ENCODE measurements around the gene ELF3.

The ELF3 gene

DNA sequence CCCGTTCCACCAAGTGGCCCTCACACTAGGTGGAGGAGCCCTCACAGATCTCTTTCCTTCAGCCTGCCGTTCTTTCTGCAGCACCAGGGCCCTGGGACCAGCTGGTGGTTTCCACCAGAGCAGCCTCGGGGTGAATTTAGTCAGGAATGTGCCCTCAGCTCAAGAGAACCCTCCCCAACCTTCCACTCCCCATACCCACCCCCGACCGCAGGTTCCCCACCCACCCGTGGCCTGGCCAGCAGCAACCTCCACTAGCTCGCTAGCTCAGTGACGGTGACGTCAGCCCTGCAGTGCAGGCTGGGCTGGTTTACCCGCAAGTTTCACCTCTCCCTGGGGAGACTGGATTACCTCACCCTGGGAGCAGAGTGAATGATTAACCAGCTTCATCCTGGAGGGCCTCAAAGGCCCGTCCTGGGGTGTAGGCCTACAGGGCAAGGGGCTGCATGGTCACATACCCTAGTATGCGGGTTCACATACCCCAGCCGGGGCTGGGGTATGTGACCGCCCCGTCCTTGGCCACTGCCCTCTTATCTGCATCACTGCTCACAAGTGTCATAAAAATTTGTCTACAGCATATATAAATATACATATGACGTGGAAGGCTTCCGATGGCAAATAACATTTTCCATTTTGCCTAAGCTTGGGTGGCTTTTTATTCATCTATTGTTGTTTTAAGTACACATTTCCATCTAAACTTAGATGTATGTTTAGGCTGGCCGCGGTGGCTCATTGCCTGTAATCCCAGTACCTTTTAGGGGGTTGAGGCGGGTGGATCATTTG is 24.5 kb downstream of the ELF3 start:
- Histone ChIP-seq H3K36me3 (ENCODE audit: control insufficient read depth, insufficient read depth, low read length) (no peaks in the 10 kb centered on the region), H3K4me3 (ENCODE audit: low read depth, low read length) (no peak overlapping the region), H3K4me1 (no peaks in the 10 kb centered on the region), H3K27ac (no peak overlapping the region), H3K27me3 (ENCODE audit: control insufficient read depth, insufficient read depth, low read length) (no peaks in the 10 kb centered on the region), H3K4me2 (ENCODE audit: low read length) (no peak overlapping the region), H3K79me2 (no peaks in the 10 kb centered on the region), H3K9ac (no peak overlapping the region), H3K9me3 (ENCODE audit: control insufficient read depth, low read length) (no peaks in the 10 kb centered on the region), H2AFZ (peak overlapping the region; percentile 33)
- TF ChIP-seq, protein P1, sequence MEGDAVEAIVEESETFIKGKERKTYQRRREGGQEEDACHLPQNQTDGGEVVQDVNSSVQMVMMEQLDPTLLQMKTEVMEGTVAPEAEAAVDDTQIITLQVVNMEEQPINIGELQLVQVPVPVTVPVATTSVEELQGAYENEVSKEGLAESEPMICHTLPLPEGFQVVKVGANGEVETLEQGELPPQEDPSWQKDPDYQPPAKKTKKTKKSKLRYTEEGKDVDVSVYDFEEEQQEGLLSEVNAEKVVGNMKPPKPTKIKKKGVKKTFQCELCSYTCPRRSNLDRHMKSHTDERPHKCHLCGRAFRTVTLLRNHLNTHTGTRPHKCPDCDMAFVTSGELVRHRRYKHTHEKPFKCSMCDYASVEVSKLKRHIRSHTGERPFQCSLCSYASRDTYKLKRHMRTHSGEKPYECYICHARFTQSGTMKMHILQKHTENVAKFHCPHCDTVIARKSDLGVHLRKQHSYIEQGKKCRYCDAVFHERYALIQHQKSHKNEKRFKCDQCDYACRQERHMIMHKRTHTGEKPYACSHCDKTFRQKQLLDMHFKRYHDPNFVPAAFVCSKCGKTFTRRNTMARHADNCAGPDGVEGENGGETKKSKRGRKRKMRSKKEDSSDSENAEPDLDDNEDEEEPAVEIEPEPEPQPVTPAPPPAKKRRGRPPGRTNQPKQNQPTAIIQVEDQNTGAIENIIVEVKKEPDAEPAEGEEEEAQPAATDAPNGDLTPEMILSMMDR (IDR thresholded peaks at IDR 0.05), result no peak

DNA sequence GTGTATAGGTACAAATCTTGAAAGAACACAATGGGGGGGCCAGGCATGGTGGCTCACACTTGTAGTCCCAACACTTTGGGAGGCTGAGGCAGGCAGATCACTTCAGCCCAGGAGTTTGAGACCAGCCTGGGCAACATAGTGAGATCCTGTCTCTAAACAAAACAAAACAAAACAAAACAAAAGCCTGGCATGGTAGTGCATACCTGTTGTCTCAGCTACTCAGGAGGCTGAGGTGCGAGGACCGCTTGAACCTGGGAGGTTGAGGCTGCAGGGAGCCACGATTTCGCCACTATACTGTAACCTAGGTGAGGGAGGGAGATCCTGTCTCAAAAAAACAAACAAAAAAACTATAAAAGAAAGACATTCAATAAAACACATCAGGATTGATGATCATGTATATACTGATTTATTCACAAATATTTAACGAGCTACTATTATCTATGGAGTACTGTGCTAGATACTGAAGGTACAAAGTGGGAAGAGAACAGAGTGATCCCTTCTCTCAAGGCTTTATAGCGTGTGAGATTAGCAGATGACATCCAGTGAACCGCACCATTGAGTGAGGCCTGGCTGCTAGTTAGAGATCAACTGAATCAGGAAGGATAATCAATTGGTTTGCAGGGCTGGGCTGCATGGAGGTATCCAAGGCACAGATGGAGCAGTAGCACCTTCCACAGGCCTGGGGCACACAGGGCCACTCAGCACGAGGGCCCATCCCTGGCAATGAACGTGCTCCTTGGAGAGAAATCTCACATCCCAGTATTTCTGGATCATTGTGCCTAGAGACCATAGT is 26.4 kb downstream of the ELF3 start:
- Histone ChIP-seq H3K4me1 (no peaks in the 10 kb centered on the region), H3K27ac (no peak overlapping the region), H3K27me3 (ENCODE audit: control insufficient read depth, insufficient read depth, low read length) (no peaks in the 10 kb centered on the region), H3K9ac (no peak overlapping the region), H3K36me3 (ENCODE audit: control insufficient read depth, insufficient read depth, low read length) (no peaks in the 10 kb centered on the region), H3K9me3 (ENCODE audit: control insufficient read depth, low read length) (no peaks in the 10 kb centered on the region), H3K79me2 (no peaks in the 10 kb centered on the region), H2AFZ (no peak overlapping the region), H3K4me2 (ENCODE audit: low read length) (no peak overlapping the region), H3K4me3 (ENCODE audit: low read depth, low read length) (no peak overlapping the region)
- TF ChIP-seq, protein P1 (IDR thresholded peaks at IDR 0.05), result no peak

DNA sequence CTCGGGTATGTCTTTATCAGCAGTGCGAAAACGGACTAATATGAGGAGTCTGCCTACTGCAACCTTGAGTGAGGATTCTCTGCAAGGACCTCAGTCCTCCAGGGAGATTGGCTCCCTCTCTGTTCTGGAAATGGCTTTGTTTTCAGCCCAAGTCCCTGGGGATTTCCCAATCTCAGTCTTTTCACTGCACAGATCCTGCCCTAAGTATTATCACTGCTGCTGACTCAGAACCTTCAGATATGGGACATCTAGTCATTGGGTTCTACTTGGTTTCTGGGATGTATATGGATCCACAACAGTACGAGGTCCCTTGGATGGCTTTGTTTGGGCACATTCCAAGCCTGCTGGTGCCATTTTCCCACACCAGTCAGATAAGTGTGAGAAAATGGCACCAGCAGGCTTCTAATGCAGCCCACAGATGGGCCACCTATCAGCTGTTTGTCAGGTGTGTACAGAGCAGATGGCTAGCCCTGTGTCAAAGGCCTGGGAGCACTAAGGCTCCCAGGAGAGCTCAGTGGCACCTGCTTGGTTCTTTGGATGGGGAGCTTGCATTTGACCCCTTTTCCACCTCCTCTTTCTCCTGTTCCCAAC is 27.4 kb downstream of the ELF3 start:
- TF ChIP-seq, protein P1 (IDR thresholded peaks at IDR 0.05), result no peak
- Histone ChIP-seq H3K36me3 (ENCODE audit: control insufficient read depth, insufficient read depth, low read length) (no peaks in the 10 kb centered on the region), H3K79me2 (no peaks in the 10 kb centered on the region), H3K4me1 (no peaks in the 10 kb centered on the region), H3K4me3 (ENCODE audit: low read depth, low read length) (no peak overlapping the region), H3K9ac (no peak overlapping the region), H3K4me2 (ENCODE audit: low read length) (no peak overlapping the region), H3K27me3 (ENCODE audit: control insufficient read depth, insufficient read depth, low read length) (no peaks in the 10 kb centered on the region), H3K9me3 (ENCODE audit: control insufficient read depth, low read length) (no peaks in the 10 kb centered on the region), H3K27ac (no peak overlapping the region), H2AFZ (no peak overlapping the region)

DNA sequence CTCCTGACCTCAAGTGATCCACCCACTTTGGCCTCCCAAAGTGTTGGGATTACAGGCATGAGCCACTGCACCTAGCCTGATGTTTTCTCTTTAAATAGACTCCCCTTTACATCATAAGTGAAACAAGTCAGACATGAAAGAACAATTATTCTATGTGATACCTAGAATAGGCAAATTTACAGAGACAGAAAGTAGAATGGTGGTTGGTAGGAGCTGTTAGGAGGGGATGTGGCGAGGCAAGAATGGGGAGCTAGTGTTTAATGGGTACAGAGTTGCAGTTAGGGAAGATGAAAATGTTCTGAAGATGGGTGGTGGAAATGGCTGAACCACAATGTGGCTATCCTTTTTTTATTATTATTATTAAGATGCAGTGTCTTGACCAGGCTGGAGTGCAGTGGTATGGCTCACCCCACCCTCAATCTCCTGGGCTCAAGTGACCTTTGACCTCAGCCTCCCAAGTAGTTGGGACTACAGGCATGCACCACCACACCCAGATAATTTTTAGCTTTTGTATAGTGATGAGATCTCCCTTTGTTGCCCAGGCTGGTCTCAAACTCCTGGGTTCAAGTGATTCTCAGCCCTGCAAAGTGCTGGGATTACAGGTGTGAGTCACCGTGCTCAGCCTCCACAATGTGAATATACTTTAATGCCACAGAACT is 28.4 kb downstream of the ELF3 start:
- Histone ChIP-seq H2AFZ (no peak overlapping the region), H3K36me3 (ENCODE audit: control insufficient read depth, insufficient read depth, low read length) (no peaks in the 10 kb centered on the region), H3K9me3 (ENCODE audit: control insufficient read depth, low read length) (no peaks in the 10 kb centered on the region), H3K4me2 (ENCODE audit: low read length) (no peak overlapping the region), H3K4me1 (no peaks in the 10 kb centered on the region), H3K27ac (no peak overlapping the region), H3K4me3 (ENCODE audit: low read depth, low read length) (no peak overlapping the region), H3K9ac (no peak overlapping the region), H3K27me3 (ENCODE audit: control insufficient read depth, insufficient read depth, low read length) (no peaks in the 10 kb centered on the region), H3K79me2 (no peaks in the 10 kb centered on the region)
- TF ChIP-seq, protein P1 (IDR thresholded peaks at IDR 0.05), result no peak
